MCF 10A (cell line): ENCODE data around the gene ATOH8. TPM values are rescaled to one million over a fixed set of nuclear protein-coding genes. Genes with fewer than 3 reads are reported as not detected.
A peak's percentile ranks its signal among the peaks of the same experiment; 100 is the strongest.

Experiments
- BruUV-seq: library from RNA; stranded (reverse); fragments of 400-500 nt; replicated peaks from 2 replicates; lab custom pipeline; 2021; lab: Mats Ljungman, UMichigan
- CTCF ChIA-PET: fragments of 300-600 bp; sonication (Branson Sonifier 250); formaldehyde crosslinking; extraction: SDS; loops from one replicate; lab custom pipeline; 2021; ENCODE audit warnings: antibody characterized with exemption, inconsistent platforms; lab: Yijun Ruan, JAX
- POLR2A ChIA-PET: fragments of 300-600, 350-650 bp; sonication (Branson Sonifier 250); formaldehyde crosslinking; extraction: SDS; loops from one replicate; lab custom pipeline; 2020; ENCODE audit warnings: antibody characterized with exemption, inconsistent platforms; lab: Yijun Ruan, JAX
- DNase-seq: peaks from one replicate; pipeline ENCODE4 v3.0.0-alpha.2; 2018; ENCODE audit not compliant: unreplicated experiment
- H3K27ac Mint-ChIP-seq: one replicate; pipeline ENCODE4 v1.8.0; 2022; ENCODE audit warnings: mild to moderate bottlenecking, low read depth, mixed read lengths; ENCODE audit not compliant: unreplicated experiment
- H3K27me3 Mint-ChIP-seq: one replicate; pipeline ENCODE4 v1.8.0; 2022; ENCODE audit warnings: mixed read lengths; ENCODE audit not compliant: insufficient read depth, unreplicated experiment
- H3K36me3 Mint-ChIP-seq: one replicate; pipeline ENCODE4 v1.8.0; 2022; ENCODE audit warnings: mild to moderate bottlenecking, moderate library complexity, mixed read lengths; ENCODE audit not compliant: insufficient read depth, unreplicated experiment
- H3K4me1 Mint-ChIP-seq: one replicate; pipeline ENCODE4 v1.8.0; 2022; ENCODE audit warnings: mixed read lengths; ENCODE audit not compliant: insufficient read depth, unreplicated experiment
- H3K4me3 Mint-ChIP-seq: one replicate; pipeline ENCODE4 v1.8.0; 2022; ENCODE audit warnings: mild to moderate bottlenecking, moderate library complexity, mixed read lengths; ENCODE audit not compliant: unreplicated experiment
- H3K9me3 Mint-ChIP-seq: one replicate; pipeline ENCODE4 v1.8.0; 2022; ENCODE audit warnings: mixed read lengths; ENCODE audit not compliant: unreplicated experiment
- CTCF ChIP-seq: fragments of 200-600 bp; IDR thresholded peaks from one replicate; pipeline ENCODE4 v1.8.0; 2022; ENCODE audit warnings: antibody characterized with exemption, mild to moderate bottlenecking; ENCODE audit not compliant: unreplicated experiment
- intact Hi-C: fragments of 100-400 bp; cut with micrococcal nuclease; formaldehyde crosslinking; loops from 2 replicates; pipeline ENCODE4 v1.14.1; 2022
- total RNA-seq: library from RNA; stranded (reverse); gene quantifications from 2 replicates; pipeline ENCODE4 v1.2.3, GENCODE V29; 2022

The ATOH8 gene
- total RNA-seq, 1 experiment from 2014 or later = 0.72 TPM

GRCh38 chr2:85708641-85709040 lies 45.1 kb upstream of the ATOH8 start:
- POLR2A ChIA-PET = interaction anchor here (0.6 to 2.9 kb wide), 11 partner anchors 11 to 491 kb away, joined by 3 to 12 read pairs (median 5); partner anchors contain the start of genes MRPL35 and VAMP8
- no TSS peak for BruUV-seq
- H3K27ac Mint-ChIP-seq = peak overlapping the region; percentile 61
- CTCF ChIA-PET = interaction anchor here (0.6 to 8.9 kb wide), 18 partner anchors 11 to 381 kb away, joined by 3 to 166 read pairs (median 4); partner anchors contain the start of gene GNLY
- H3K27me3 Mint-ChIP-seq = no peaks in the 10 kb centered on the region
- no peak for TF ChIP-seq CTCF
- H3K36me3 Mint-ChIP-seq = no peaks in the 10 kb centered on the region
- H3K4me3 Mint-ChIP-seq = no peak overlapping the region
- intact Hi-C loops = no loop called here
- peaks cover 54% of the 10 kb centered on the region for H3K4me1 Mint-ChIP-seq
- DNase-seq = peak; percentile 65
- H3K9me3 Mint-ChIP-seq = peaks cover 7% of the 10 kb centered on the region

GRCh38 chr2:85709401-85709811 lies 44.4 kb upstream of the ATOH8 start:
- Mint-ChIP-seq H3K4me1 (peaks cover 51% of the 10 kb centered on the region), H3K4me3 (no peak overlapping the region), H3K27ac (peak overlapping the region; percentile 61), H3K27me3 (no peaks in the 10 kb centered on the region), H3K36me3 (no peaks in the 10 kb centered on the region), H3K9me3 (no peaks in the 10 kb centered on the region)
- CTCF ChIA-PET = interaction anchor here (0.6 to 8.9 kb wide), 22 partner anchors 11 to 292 kb away, joined by 3 to 166 read pairs (median 3); partner anchors contain the start of gene GNLY
- no peak for TF ChIP-seq CTCF
- no TSS peak for BruUV-seq
- peak; percentile 49 for DNase-seq
- intact Hi-C loops = no loop called here
- POLR2A ChIA-PET = interaction anchor here (0.6 to 2.9 kb wide), 11 partner anchors 11 to 490 kb away, joined by 3 to 12 read pairs (median 4); partner anchors contain the start of genes MRPL35 and RNF181

- POLR2A ChIA-PET = interaction anchor here (1.3 kb wide), 1 partner anchor 18 kb away, joined by 4 read pairs; no protein-coding TSS in a partner anchor
Measured at GRCh38 chr2:85710687-85711577, 42.9 kb upstream of the ATOH8 start.

More at GRCh38 chr2:85710687-85711577, 42.9 kb upstream of the ATOH8 start:
- Mint-ChIP-seq H3K4me3 (no peak overlapping the region), H3K9me3 (no peaks in the 10 kb centered on the region), H3K4me1 (peaks cover 36% of the 10 kb centered on the region), H3K27ac (peak overlapping the region; percentile 87), H3K27me3 (no peaks in the 10 kb centered on the region), H3K36me3 (no peaks in the 10 kb centered on the region)
- TF ChIP-seq CTCF = no peak
- no TSS peak for BruUV-seq
- CTCF ChIA-PET = interaction anchor here (0.6 to 8.9 kb wide), 6 partner anchors 14 to 116 kb away, joined by 3 to 166 read pairs (median 23); no protein-coding TSS in a partner anchor
- peak; percentile 50 for DNase-seq
- intact Hi-C loops = no loop called here
